Caco-2 (cell line): ENCODE data around the gene TEC. TPM values are rescaled to one million over a fixed set of nuclear protein-coding genes. Genes with fewer than 3 reads are reported as not detected.

Experiments
- BruUV-seq: library from RNA; stranded (reverse); fragments of 400-500 nt; replicated peaks from 2 replicates; lab custom pipeline; 2021; lab: Mats Ljungman, UMichigan
- CTCF ChIA-PET: fragments of 300-600 bp; sonication (Branson Sonifier 250); formaldehyde crosslinking; loops from one replicate; lab custom pipeline; 2022; ENCODE audit warnings: antibody characterized with exemption; lab: Charles Lee
- POLR2A ChIA-PET: fragments of 300-600 bp; sonication (Branson Sonifier 250); formaldehyde crosslinking; loops from one replicate; lab custom pipeline; 2022; ENCODE audit warnings: antibody characterized with exemption; lab: Charles Lee
- DNase-seq, 2 experiments: peaks; one replicate each; pipeline versions ENCODE4 v3.0.0 to v3.0.0-alpha.2; 2020 to 2022
- H3K27me3 ChIP-seq: replicated peaks from 2 replicates; pipeline ENCODE4 v1.6.0; 2011; ENCODE audit warnings: low read length; ENCODE audit not compliant: control insufficient read depth, insufficient read depth
- H3K36me3 ChIP-seq: 2 replicates; pipeline ENCODE4 v1.5.1; 2011; ENCODE audit warnings: low read length; ENCODE audit not compliant: control insufficient read depth, insufficient read depth
- H3K4me1 ChIP-seq: fragments of 250-450 bp; sonication (Bioruptor Pico); 2 replicates; pipeline ENCODE4 v1.5.1; 2020; ENCODE audit warnings: mild to moderate bottlenecking
- H3K4me3 ChIP-seq: 2 replicates; pipeline ENCODE4 v1.5.1; 2011; ENCODE audit warnings: low read depth, mild to moderate bottlenecking, control low read depth, low read length
- H3K9me3 ChIP-seq: fragments of 250-450 bp; sonication (Bioruptor Pico); 2 replicates; pipeline ENCODE4 v1.5.1; 2020; ENCODE audit warnings: mild to moderate bottlenecking, moderate library complexity
- H3K27ac Mint-ChIP-seq: one replicate; pipeline ENCODE4 v1.8.0; 2022; ENCODE audit warnings: mixed read lengths; ENCODE audit not compliant: unreplicated experiment
- H3K27me3 Mint-ChIP-seq: one replicate; pipeline ENCODE4 v1.8.0; 2022; ENCODE audit warnings: mixed read lengths; ENCODE audit not compliant: insufficient read depth, unreplicated experiment
- H3K36me3 Mint-ChIP-seq: one replicate; pipeline ENCODE4 v1.8.0; 2022; ENCODE audit warnings: mild to moderate bottlenecking, mixed read lengths; ENCODE audit not compliant: insufficient read depth, unreplicated experiment
- H3K4me1 Mint-ChIP-seq: one replicate; pipeline ENCODE4 v1.8.0; 2022; ENCODE audit warnings: low read depth, mixed read lengths; ENCODE audit not compliant: unreplicated experiment
- H3K4me3 Mint-ChIP-seq: one replicate; pipeline ENCODE4 v1.8.0; 2022; ENCODE audit warnings: mild to moderate bottlenecking, moderate library complexity, mixed read lengths; ENCODE audit not compliant: unreplicated experiment
- H3K9me3 Mint-ChIP-seq: one replicate; pipeline ENCODE4 v1.8.0; 2022; ENCODE audit warnings: mixed read lengths; ENCODE audit not compliant: unreplicated experiment
- intact Hi-C: fragments of 100-400 bp; cut with micrococcal nuclease; formaldehyde crosslinking; loops from one replicate; pipeline ENCODE4 v1.10.0; 2022; ENCODE audit not compliant: unreplicated experiment
- total RNA-seq: library from RNA; stranded (reverse); gene quantifications from 2 replicates; pipeline ENCODE4 v1.2.3, GENCODE V29; 2022
- TF ChIP-seq, protein P1 (sequence below), 2 experiments: fragments of 200-600 bp in 1 of 2; IDR thresholded peaks; 1 replicate in 1 of 2; 2 replicates in 1 of 2; pipeline versions ENCODE4 v1.5.1 to v1.8.0; 2011 to 2022; ENCODE audit warnings: antibody characterized with exemption in 1 of 2, control low read depth in 1 of 2, inconsistent platforms in 1 of 2, low read depth in 1 of 2, low read length in 1 of 2, mild to moderate bottlenecking in 1 of 2, moderate library complexity in 1 of 2; ENCODE audit not compliant: insufficient read depth in 1 of 2, severe bottlenecking in 1 of 2, unreplicated experiment in 1 of 2

The TEC gene
- total RNA-seq, 1 experiment from 2014 or later = 2.0 TPM

DNA sequence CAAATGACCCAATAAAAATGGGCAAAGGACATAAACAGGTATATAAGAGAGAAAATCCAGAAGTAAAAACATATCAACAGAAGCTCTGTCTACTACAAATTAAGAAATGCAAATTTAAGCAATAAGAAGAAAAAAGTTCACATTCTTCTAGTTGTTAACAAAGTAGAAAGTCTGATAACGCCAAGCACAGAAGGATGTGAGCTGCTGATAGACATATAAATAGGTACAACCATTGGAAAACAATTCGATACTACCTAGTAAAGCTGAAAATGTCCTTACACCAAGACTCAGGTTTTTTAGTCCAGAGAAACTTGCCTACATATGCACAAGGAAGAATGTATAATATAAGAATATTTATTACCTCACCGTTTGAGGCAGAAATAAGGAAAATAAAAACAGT, 35.9 kb upstream of the TEC start:
- Mint-ChIP-seq H3K9me3 (no peaks in the 10 kb centered on the region), H3K4me1 (no peaks in the 10 kb centered on the region), H3K27me3 (peaks cover 5% of the 10 kb centered on the region), H3K36me3 (no peaks in the 10 kb centered on the region), H3K4me3 (no peak overlapping the region), H3K27ac (no peak overlapping the region)
- no peaks in the 10 kb centered on the region for H3K9me3 ChIP-seq
- no TSS peak for BruUV-seq
- no peak for DNase-seq
- H3K27me3 ChIP-seq = no peaks in the 10 kb centered on the region
- no peak overlapping the region for H3K4me3 ChIP-seq
- POLR2A ChIA-PET = no interaction called here
- intact Hi-C loops = no loop called here
- no peaks in the 10 kb centered on the region for H3K4me1 ChIP-seq
- CTCF ChIA-PET = no interaction called here
- TF ChIP-seq, protein P1, sequence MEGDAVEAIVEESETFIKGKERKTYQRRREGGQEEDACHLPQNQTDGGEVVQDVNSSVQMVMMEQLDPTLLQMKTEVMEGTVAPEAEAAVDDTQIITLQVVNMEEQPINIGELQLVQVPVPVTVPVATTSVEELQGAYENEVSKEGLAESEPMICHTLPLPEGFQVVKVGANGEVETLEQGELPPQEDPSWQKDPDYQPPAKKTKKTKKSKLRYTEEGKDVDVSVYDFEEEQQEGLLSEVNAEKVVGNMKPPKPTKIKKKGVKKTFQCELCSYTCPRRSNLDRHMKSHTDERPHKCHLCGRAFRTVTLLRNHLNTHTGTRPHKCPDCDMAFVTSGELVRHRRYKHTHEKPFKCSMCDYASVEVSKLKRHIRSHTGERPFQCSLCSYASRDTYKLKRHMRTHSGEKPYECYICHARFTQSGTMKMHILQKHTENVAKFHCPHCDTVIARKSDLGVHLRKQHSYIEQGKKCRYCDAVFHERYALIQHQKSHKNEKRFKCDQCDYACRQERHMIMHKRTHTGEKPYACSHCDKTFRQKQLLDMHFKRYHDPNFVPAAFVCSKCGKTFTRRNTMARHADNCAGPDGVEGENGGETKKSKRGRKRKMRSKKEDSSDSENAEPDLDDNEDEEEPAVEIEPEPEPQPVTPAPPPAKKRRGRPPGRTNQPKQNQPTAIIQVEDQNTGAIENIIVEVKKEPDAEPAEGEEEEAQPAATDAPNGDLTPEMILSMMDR (IDR thresholded peaks at IDR 0.05; ENCODE audit: insufficient read depth in 1 of 2, low read depth in 1 of 2, low read length in 1 of 2, severe bottlenecking in 1 of 2, unreplicated experiment in 1 of 2) = no peak
- no peaks in the 10 kb centered on the region for H3K36me3 ChIP-seq

DNA sequence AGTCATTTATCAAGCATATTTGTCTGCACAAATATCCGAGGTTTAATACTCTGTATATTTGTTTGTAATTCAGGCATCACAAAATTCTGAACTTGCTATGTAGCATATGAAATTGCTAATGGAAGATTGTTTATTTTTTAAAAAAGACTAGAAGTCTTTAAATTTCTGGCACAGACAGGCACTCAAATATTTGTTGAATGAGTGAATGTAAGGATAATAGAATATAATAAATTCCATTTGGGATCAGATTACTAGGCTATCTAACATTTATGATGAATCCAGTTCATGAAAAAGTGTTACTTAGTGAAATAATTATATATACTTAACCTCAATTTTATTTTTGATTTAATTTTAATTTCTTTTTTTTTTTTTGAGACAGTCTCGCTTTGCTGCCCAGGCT, 30.4 kb upstream of the TEC start:
- intact Hi-C loops = no loop called here
- TF ChIP-seq, protein P1 (IDR thresholded peaks at IDR 0.05; ENCODE audit: insufficient read depth in 1 of 2, low read depth in 1 of 2, low read length in 1 of 2, severe bottlenecking in 1 of 2, unreplicated experiment in 1 of 2) = no peak
- Histone ChIP-seq H3K27me3 (no peaks in the 10 kb centered on the region), H3K4me1 (no peaks in the 10 kb centered on the region), H3K9me3 (no peaks in the 10 kb centered on the region), H3K4me3 (no peak overlapping the region), H3K36me3 (no peaks in the 10 kb centered on the region)
- ChIA-PET CTCF (no interaction called here), POLR2A (no interaction called here)
- no peak for DNase-seq
- no peaks in the 10 kb centered on the region for H3K4me1 Mint-ChIP-seq
- H3K27me3 Mint-ChIP-seq = peaks cover 5% of the 10 kb centered on the region
- H3K27ac Mint-ChIP-seq = no peak overlapping the region
- no TSS peak for BruUV-seq
- no peaks in the 10 kb centered on the region for H3K9me3 Mint-ChIP-seq
- no peaks in the 10 kb centered on the region for H3K36me3 Mint-ChIP-seq
- H3K4me3 Mint-ChIP-seq = no peak overlapping the region

DNA sequence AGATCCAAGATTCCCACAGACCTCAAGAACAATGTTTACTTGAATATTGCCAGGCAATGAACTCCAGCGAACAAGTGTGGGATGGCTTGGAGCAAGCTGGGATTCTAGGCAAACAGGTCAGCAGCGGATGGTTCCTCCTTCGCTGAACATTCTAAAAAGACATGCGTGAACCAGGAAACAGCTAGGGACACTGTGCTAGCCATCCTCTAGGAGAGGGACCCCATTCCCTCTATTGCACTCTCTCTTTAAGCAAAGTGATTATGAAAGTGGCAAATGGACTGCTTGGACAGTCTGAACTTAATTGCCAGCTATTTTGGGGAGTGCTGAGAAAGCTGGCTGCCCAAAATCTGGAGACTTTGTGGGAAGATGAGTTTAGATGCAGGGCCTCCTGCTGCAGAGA, 29.9 kb upstream of the TEC start:
- Histone ChIP-seq H3K9me3 (no peaks in the 10 kb centered on the region), H3K36me3 (no peaks in the 10 kb centered on the region), H3K4me3 (no peak overlapping the region), H3K27me3 (no peaks in the 10 kb centered on the region), H3K4me1 (no peaks in the 10 kb centered on the region)
- DNase-seq = no peak
- Mint-ChIP-seq H3K27me3 (peaks cover 5% of the 10 kb centered on the region), H3K9me3 (no peaks in the 10 kb centered on the region), H3K27ac (no peak overlapping the region), H3K4me3 (no peak overlapping the region), H3K36me3 (no peaks in the 10 kb centered on the region), H3K4me1 (no peaks in the 10 kb centered on the region)
- TF ChIP-seq, protein P1 (IDR thresholded peaks at IDR 0.05; ENCODE audit: insufficient read depth in 1 of 2, low read depth in 1 of 2, low read length in 1 of 2, severe bottlenecking in 1 of 2, unreplicated experiment in 1 of 2) = no peak
- no TSS peak for BruUV-seq
- ChIA-PET POLR2A (no interaction called here), CTCF (no interaction called here)
- intact Hi-C loops = no loop called here
